DOHH2 (cell line): ENCODE data around the gene HMCN2.

Experiments used
- CTCF ChIP-seq: fragments of 200-600 bp; sonication (generic); IDR thresholded peaks from one replicate; pipeline ENCODE4 v1.5.1; 2014; ENCODE audit warnings: antibody characterized with exemption, mild to moderate bottlenecking, low read depth, low read length; ENCODE audit not compliant: poor library complexity, severe bottlenecking
- EZH2phosphoT487 ChIP-seq: fragments of 200-600 bp; sonication (generic); IDR thresholded peaks from 2 replicates; pipeline ENCODE4 v1.6.1; 2017; ENCODE audit warnings: borderline replicate concordance, mild to moderate bottlenecking, antibody characterized with exemption, low read length, moderate library complexity, mixed read lengths

- TF ChIP-seq CTCF (no peak), EZH2phosphoT487 (no peak)
These were observed 99.2 kb downstream of the HMCN2 start for GRCh38 chr9:130364619-130365322.
